B cell (primary cell): Measurements from ENCODE around the gene TXNRD3. TPM values are rescaled to one million over a fixed set of nuclear protein-coding genes. Genes with fewer than 3 reads are reported as not detected.
A peak's percentile ranks its signal among the peaks of the same experiment; 100 is the strongest.

Experiments used
- ATAC-seq: fragments of 200-7000 bp; cut with Tn5 transposase; one replicate; pipeline ENCODE4 v1.10.0; 2021; ENCODE audit warnings: low read depth, mild to moderate bottlenecking, moderate number of reproducible peaks, moderate library complexity
- CTCF ChIA-PET: fragments of 350-600 bp; sonication (Branson Sonifier 250); formaldehyde crosslinking; loops from one replicate; lab custom pipeline; 2021; ENCODE audit warnings: antibody characterized with exemption, inconsistent platforms; lab: Charles Lee
- POLR2A ChIA-PET: fragments of 350-600 bp; sonication (Branson Sonifier 250); formaldehyde crosslinking; loops from one replicate; lab custom pipeline; 2021; ENCODE audit warnings: antibody characterized with exemption; lab: Charles Lee
- DNase-seq: peaks from one replicate; pipeline ENCODE4 v3.0.0; 2013
- H2AFZ ChIP-seq: 2 replicates; pipeline ENCODE4 v1.6.1; 2012; ENCODE audit warnings: mild to moderate bottlenecking, low read depth, low read length; ENCODE audit not compliant: insufficient read depth, poor library complexity, severe bottlenecking
- H3K27ac ChIP-seq, 2 donors: 1 replicate in 1 of 2; 2 replicates in 1 of 2; pipeline ENCODE4 v1.5.1; 2012 to 2013; ENCODE audit warnings: low read length in 2 of 2, mild to moderate bottlenecking in 2 of 2, moderate library complexity in 1 of 2
- H3K27me3 ChIP-seq, 4 experiments: fragments of 200-600 bp in 1 of 4; sonication (generic) in 1 of 4; replicated peaks in 1 of 4; 1 replicate in 2 of 4; 2 replicates in 2 of 4; pipeline versions ENCODE4 v1.6.1 to v1.7.0; 2013 to 2016; ENCODE audit warnings: low read length in 3 of 4, mild to moderate bottlenecking in 2 of 4, mixed read lengths in 1 of 4, moderate library complexity in 1 of 4; ENCODE audit not compliant: insufficient read depth in 4 of 4, control insufficient read depth in 3 of 4; ENCODE audit errors: control extremely low read depth in 1 of 4
- H3K36me3 ChIP-seq, 2 experiments: replicated peaks in 1 of 2; 1 replicate in 1 of 2; 2 replicates in 1 of 2; pipeline versions ENCODE4 v1.6.1 to v1.7.1; 2013; ENCODE audit warnings: low read length in 1 of 2; ENCODE audit not compliant: insufficient read depth in 2 of 2, control insufficient read depth in 1 of 2; ENCODE audit errors: control extremely low read depth in 1 of 2, extremely low read depth in 1 of 2
- H3K4me1 ChIP-seq, 2 donors: fragments of 200-600 bp in 1 of 2; sonication (generic) in 1 of 2; 1 replicate in 1 of 2; 2 replicates in 1 of 2; pipeline versions ENCODE4 v1.5.1 to v1.6.1; 2013 to 2017; ENCODE audit warnings: low read length in 2 of 2; ENCODE audit not compliant: control insufficient read depth in 2 of 2, insufficient read depth in 2 of 2
- H3K4me2 ChIP-seq: replicated peaks from 2 replicates; pipeline ENCODE3; 2012; ENCODE audit warnings: mild to moderate bottlenecking, low read depth, low read length; ENCODE audit not compliant: poor library complexity, severe bottlenecking
- H3K4me3 ChIP-seq, 5 experiments: fragments of 200-600 bp in 1 of 5; sonication (generic) in 1 of 5; 1 replicate in 3 of 5; 2 replicates in 2 of 5; pipeline versions ENCODE4 v1.5.1 to v1.7.0; 2011 to 2016; ENCODE audit warnings: low read length in 4 of 5, mild to moderate bottlenecking in 4 of 5, low read depth in 2 of 5, control low read depth in 1 of 5, moderate library complexity in 1 of 5; ENCODE audit not compliant: insufficient read depth in 1 of 5; ENCODE audit errors: control extremely low read depth in 1 of 5, extremely low read depth in 1 of 5
- H3K79me2 ChIP-seq: fragments of 200-600 bp; sonication (generic); one replicate; pipeline ENCODE4 v1.6.0; 2016; ENCODE audit warnings: low read length; ENCODE audit not compliant: control insufficient read depth, insufficient read depth
- H3K9ac ChIP-seq: fragments of 200-600 bp; sonication (generic); 2 replicates; pipeline ENCODE4 v1.6.1; 2017; ENCODE audit warnings: mild to moderate bottlenecking, low read length, moderate library complexity
- H3K9me3 ChIP-seq, 3 donors: one replicate each; pipeline versions ENCODE4 v1.6.1 to v1.7.1; 2013; ENCODE audit warnings: low read length in 2 of 3; ENCODE audit not compliant: control insufficient read depth in 2 of 3, insufficient read depth in 1 of 3; ENCODE audit errors: control extremely low read depth in 1 of 3
- H4K20me1 ChIP-seq: 2 replicates; pipeline ENCODE4 v1.6.0; 2012; ENCODE audit warnings: mild to moderate bottlenecking, low read length; ENCODE audit not compliant: insufficient read depth, control insufficient read depth, poor library complexity, severe bottlenecking
- H3K27ac Mint-ChIP-seq: one replicate; pipeline ENCODE4 v1.8.0; 2021; ENCODE audit warnings: mixed read lengths
- H3K27me3 Mint-ChIP-seq: one replicate; pipeline ENCODE4 v1.8.0; 2021; ENCODE audit warnings: mixed read lengths
- H3K4me1 Mint-ChIP-seq: one replicate; pipeline ENCODE4 v1.8.0; 2021; ENCODE audit warnings: mixed read lengths
- H3K4me3 Mint-ChIP-seq: one replicate; pipeline ENCODE4 v1.8.0; 2021; ENCODE audit warnings: mixed read lengths
- H3K9me3 Mint-ChIP-seq: one replicate; pipeline ENCODE4 v1.8.0; 2022; ENCODE audit warnings: mixed read lengths; ENCODE audit not compliant: insufficient read depth
- EZH2 ChIP-seq: IDR thresholded peaks from 2 replicates; pipeline ENCODE4 v1.6.1; 2012; ENCODE audit warnings: borderline replicate concordance, low read depth, mild to moderate bottlenecking, moderate library complexity, low read length; ENCODE audit not compliant: insufficient read depth, poor library complexity, severe bottlenecking
- WGBS: methylation state at CpG from one replicate; pipeline ENCODE4 v1.1.5; 2013; ENCODE audit warnings: missing lambda C conversion rate; ENCODE audit not compliant: insufficient coverage; 5-methylcytosine and 5-hydroxymethylcytosine counted together
- intact Hi-C: fragments of 100-400 bp; cut with micrococcal nuclease; formaldehyde crosslinking; loops from one replicate; pipeline ENCODE4 v1.10.0; 2022
- polyA plus RNA-seq: library from polyadenylated mRNA; depleted of rRNA; stranded (reverse); fragments of >200 nt; gene quantifications from 2 replicates; pipeline ENCODE4 v1.2.3, GENCODE V29; 2012
- total RNA-seq, 2 donors: library from RNA; stranded (reverse); fragments of 120-200 nt in 1 of 2; gene quantifications; 1 replicate in 1 of 2; 2 replicates in 1 of 2; pipeline versions ENCODE4 v1.2.3 to v1.2.4, GENCODE V29; 2013 to 2022
- TF ChIP-seq, protein P1 (sequence below): fragments of 200-600 bp; IDR thresholded peaks from one replicate; pipeline ENCODE4 v1.8.0; 2022; ENCODE audit warnings: antibody characterized with exemption, mild to moderate bottlenecking

Gene TXNRD3
- total and polyA plus RNA-seq, 2 donors (not counting 1 experiment from before 2014, with no cell fraction given), result 0.15 to 0.99 TPM

DNA sequence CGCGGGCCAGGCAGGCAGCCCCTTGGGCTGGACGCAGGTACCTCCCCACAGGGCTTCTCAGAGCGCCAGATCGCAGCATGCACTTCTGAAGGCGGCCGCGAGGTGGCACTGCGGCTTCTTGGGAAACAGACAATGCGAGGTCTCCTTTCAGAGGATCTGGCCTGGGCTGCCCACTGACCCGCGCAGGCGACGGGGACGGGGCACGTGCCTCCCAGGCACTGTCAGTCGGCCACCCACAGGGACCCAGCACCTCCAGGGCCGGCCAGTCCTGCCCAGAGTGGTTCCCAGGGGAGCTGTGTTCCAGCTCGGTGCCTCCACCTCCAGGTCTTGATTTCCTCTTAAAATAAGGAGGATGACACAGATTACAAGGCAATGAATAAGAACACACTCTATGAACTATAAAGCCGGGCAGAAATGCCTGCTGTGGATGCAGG is 24.4 kb upstream of the TXNRD3 start:
- intact Hi-C loops, result loop anchor here (1.0 to 2.0 kb wide), 3 partner anchors 73 to 865 kb away; no protein-coding TSS in a partner anchor
- Histone ChIP-seq H3K4me2 (peak overlapping the region; percentile 82), H3K9ac (peak overlapping the region; percentile 65), H3K79me2 (no peaks in the 10 kb centered on the region), H3K27me3 (peaks cover 0 to 14% (median 1%) of the 10 kb centered on the region in 4 experiments), H4K20me1 (no peaks in the 10 kb centered on the region), H2AFZ (peak overlapping the region; percentile 64), H3K9me3 (peaks cover 0 to 5% (median 0%) of the 10 kb centered on the region in 3 donors), H3K36me3 (no peaks in the 10 kb centered on the region), H3K27ac (no peak overlapping the region), H3K4me1 (peaks cover 14 to 29% of the 10 kb centered on the region in 2 donors), H3K4me3 (peak overlapping the region in 4 of 5 experiments; percentile 20 to 60 (median 38))
- Mint-ChIP-seq H3K27ac (peak overlapping the region; percentile 29), H3K27me3 (peaks cover 12% of the 10 kb centered on the region), H3K9me3 (peaks cover 6% of the 10 kb centered on the region), H3K4me3 (peak overlapping the region; percentile 78), H3K4me1 (peaks cover 27% of the 10 kb centered on the region)
- whole genome bisulfite sequencing, result under 1% methylated on average over 17 of the region's 20 CpGs
- ChIA-PET POLR2A (interaction anchor here (0.5 kb wide), 1 partner anchor 870 kb away, joined by 6 read pairs; no protein-coding TSS in a partner anchor), CTCF (interaction anchor here (0.6 to 6.2 kb wide), 13 partner anchors 8 to 867 kb away, joined by 3 to 119 read pairs (median 4); partner anchors contain the start of gene CHCHD6)
- TF ChIP-seq, protein P1, sequence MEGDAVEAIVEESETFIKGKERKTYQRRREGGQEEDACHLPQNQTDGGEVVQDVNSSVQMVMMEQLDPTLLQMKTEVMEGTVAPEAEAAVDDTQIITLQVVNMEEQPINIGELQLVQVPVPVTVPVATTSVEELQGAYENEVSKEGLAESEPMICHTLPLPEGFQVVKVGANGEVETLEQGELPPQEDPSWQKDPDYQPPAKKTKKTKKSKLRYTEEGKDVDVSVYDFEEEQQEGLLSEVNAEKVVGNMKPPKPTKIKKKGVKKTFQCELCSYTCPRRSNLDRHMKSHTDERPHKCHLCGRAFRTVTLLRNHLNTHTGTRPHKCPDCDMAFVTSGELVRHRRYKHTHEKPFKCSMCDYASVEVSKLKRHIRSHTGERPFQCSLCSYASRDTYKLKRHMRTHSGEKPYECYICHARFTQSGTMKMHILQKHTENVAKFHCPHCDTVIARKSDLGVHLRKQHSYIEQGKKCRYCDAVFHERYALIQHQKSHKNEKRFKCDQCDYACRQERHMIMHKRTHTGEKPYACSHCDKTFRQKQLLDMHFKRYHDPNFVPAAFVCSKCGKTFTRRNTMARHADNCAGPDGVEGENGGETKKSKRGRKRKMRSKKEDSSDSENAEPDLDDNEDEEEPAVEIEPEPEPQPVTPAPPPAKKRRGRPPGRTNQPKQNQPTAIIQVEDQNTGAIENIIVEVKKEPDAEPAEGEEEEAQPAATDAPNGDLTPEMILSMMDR, result peak; percentile 99
- no peak for TF ChIP-seq EZH2
- ATAC-seq (peak; percentile 84), DNase-seq (peak; percentile 83)

DNA sequence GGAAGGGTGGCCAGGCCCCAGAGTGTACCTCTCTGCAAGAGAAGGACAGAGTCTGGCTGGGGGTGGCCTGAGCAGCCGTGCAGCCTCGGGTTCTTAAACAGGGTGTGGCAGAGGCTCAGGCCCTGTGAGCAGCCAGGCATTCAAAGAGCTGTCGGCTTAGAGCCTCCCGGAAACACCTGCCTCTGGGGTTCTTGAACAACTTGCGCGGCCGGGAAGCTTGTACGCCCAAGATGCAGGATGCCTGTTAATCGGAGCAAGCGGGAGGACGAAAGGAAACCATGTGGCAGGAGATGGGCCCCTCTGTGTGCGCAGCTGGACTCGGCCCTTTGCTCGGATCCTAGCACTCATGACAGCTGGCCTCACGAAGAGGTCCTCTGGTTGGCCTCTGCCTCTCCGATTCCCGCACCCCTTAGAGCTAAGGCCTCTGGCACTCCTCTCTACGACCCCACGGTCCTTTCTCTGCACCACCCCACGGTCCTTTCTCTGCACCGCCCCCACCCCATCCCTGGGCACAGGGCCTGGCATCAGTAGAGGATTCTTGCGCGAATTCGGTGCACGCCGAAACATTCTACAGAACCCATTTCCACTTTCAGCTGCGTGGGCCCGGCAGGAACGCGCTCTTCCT is 23.9 kb upstream of the TXNRD3 start:
- Histone ChIP-seq H3K4me3 (peak overlapping the region in 4 of 5 experiments; percentile 20 to 60 (median 38)), H2AFZ (peak overlapping the region; percentile 64), H3K79me2 (no peaks in the 10 kb centered on the region), H3K27me3 (peaks cover 0 to 14% (median 1%) of the 10 kb centered on the region in 4 experiments), H4K20me1 (no peaks in the 10 kb centered on the region), H3K4me1 (peaks cover 14 to 29% of the 10 kb centered on the region in 2 donors), H3K9ac (peak overlapping the region; percentile 65), H3K4me2 (peak overlapping the region; percentile 82), H3K36me3 (no peaks in the 10 kb centered on the region), H3K9me3 (peaks cover 0 to 5% (median 3%) of the 10 kb centered on the region in 3 donors), H3K27ac (no peak overlapping the region)
- ATAC-seq, result peak; percentile 32
- TF ChIP-seq EZH2, result no peak
- TF ChIP-seq, protein P1, result no peak
- ChIA-PET POLR2A (interaction anchor here (0.5 kb wide), 1 partner anchor 870 kb away, joined by 6 read pairs; no protein-coding TSS in a partner anchor), CTCF (interaction anchor here (0.7 to 6.2 kb wide), 13 partner anchors 8 to 867 kb away, joined by 3 to 119 read pairs (median 4); partner anchors contain the start of gene CHCHD6)
- Mint-ChIP-seq H3K27ac (peak overlapping the region; percentile 64), H3K4me1 (peaks cover 24% of the 10 kb centered on the region), H3K9me3 (peaks cover 6% of the 10 kb centered on the region), H3K4me3 (peak overlapping the region; percentile 78), H3K27me3 (peaks cover 12% of the 10 kb centered on the region)
- peak; percentile 49 for DNase-seq
- 33% methylated on average over 28 of the region's 30 CpGs for WGBS
- intact Hi-C loops, result loop anchor here (1.0 to 2.0 kb wide), 3 partner anchors 73 to 865 kb away; no protein-coding TSS in a partner anchor
